NCI-H1417 (cell line): ENCODE results near the gene NXNL2.

Experiments used
- DNase-seq, 3 experiments: peaks; one replicate each; lab custom pipeline; 2025; lab: John Stamatoyannopoulos, UW

NXNL2 gene

DNA sequence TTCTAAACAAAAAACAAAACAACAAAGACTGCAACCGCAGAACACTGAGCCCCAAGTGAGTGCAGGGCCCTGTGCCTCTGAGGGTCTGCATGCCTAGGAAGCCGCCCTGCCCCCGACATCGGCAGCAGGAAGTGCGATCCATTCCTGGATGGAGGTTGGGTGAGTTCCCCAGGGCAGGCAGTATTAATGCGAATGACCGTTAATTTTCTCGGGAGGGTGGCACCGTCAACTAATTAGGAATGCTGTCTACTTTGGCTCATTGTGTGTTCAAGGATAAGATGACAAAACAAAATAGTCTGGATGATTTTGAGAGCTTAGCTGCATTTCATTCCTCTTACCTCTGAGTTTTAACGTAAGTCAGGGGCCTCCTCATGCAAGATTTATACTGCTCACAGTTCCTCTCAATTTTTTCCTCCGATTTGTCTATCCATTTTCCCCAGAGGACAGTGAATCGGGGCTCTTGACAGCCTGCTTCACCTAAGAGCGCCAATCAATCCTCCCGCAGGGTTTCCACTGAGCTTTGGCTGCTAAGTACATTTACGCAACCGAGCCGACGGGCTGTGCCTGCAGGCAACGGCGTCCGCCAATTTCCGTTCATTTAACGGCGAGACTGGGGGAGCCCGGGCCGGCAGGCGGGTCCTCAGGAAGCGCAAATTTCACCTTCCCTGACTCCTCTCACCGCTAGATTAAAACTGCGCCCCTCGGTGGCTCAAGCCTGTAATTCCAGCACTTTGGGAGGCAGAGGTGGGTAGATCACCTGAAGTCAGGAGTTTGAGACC, 2.9 kb upstream of the NXNL2 start:
- DNase-seq: peak in 1 of 3 experiments; percentile 54

DNA sequence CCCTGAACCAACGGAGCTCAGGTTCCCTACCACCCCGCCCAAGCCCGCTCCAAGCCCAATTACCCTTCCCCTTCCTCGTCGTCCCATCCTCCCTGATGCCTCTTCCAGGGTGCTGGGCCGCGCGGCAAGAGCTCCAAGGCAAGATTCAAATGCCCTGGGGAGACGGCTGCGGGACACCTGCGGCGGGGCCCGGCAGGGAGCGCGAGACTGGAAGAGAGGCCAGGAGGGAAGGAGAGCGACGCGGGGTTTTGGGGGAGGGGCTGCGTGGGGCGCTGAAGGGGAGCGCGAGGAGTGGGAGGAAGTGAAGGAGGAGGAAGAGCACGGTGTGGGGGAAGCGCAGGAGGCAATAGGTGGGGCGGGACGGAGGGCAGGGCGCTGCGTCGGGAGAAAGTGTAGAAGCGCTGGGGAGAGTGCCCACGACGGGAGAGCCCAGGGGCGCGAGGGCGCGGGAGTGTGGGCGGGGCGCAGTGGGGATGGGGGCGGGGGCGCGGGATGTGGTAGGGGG, 975 bp upstream of the NXNL2 start:
- no peak for DNase-seq

DNA sequence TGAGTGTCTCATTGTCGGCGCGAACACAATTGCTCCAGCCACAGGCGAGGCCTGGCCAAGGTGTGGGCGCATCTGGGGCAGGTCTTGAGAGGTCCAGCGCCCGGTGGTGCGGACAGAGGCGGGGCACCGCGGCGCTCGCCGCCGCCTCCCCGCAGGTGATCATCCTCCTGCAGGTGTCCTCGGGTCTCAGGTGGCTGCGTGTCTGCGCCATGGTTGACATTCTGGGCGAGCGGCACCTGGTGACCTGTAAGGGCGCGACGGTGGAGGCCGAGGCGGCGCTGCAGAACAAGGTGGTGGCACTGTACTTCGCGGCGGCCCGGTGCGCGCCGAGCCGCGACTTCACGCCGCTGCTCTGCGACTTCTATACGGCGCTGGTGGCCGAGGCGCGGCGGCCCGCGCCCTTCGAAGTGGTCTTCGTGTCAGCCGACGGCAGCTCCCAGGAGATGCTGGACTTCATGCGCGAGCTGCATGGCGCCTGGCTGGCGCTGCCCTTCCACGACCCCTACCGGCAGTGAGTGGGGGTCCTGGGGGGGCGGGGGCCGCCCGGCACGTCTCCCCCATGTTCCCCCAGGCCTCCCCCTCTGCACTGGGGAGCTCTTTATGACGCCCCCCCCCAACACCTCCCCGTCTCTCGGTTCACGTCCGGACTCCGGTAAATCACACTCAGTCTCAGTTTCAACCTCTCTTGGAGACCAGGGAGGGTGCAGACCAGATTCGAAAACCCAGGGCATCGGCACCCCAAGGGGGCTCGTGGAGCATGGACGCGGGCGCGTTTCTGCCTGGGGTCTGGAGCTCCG, 446 bp downstream of the NXNL2 start:
- DNase-seq: peak in 2 of 3 experiments; percentile 40 to 55

DNA sequence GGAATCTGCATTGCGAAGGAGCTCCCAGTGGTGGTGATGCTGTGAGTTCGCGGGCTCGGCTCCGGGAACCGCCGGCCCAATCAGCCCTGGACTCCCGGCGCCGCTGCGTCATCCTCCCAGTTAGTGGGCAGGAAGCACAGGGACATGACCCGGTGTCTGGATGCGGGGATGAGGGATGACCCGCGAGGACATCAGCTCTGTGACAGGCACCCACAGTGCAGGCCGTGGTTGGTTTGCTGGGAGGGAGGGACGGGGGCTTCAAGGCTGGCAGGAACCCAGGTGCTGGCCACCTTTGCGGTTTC, 996 bp downstream of the NXNL2 start:
- DNase-seq: no peak

DNA sequence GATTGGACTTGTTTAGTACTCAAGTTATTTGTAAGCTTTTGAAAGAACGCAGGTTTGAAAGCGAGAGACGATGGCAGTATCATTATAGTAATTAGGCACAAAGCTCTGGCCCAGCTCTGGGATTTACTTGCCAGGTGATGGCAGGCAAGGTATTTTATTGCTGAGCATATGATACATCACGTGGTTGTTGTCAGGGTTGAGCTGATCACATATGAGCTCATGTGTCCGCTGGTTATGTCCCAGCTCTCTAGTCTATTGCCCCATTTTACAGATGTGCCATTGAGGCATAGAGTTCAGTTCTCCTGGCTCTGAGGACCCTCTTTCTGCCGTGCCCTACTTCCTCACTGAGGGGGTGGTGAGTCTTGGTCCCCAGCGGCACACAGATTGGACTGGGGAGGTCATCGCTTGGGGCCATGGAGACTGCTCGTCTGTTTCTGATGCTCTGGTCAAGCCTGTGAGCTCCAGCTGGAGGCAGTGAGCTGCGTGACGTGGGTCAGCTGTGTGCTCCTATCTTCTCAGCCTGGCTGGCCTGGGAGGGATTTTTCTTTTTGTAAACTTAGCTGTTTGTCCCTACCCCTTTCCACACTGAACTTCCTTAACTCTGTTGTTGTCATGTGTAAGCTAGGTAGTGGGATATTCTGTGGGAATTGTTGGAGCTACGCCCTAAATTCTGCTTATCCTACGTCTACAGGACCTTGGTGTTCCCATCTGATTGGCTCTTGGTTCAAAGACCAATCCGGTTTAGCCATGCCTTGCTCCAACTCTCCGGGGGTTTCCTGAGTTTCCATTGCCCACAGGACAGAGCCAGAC, 2.2 kb downstream of the NXNL2 start:
- peak in 1 of 3 experiments; percentile 7 for DNase-seq

DNA sequence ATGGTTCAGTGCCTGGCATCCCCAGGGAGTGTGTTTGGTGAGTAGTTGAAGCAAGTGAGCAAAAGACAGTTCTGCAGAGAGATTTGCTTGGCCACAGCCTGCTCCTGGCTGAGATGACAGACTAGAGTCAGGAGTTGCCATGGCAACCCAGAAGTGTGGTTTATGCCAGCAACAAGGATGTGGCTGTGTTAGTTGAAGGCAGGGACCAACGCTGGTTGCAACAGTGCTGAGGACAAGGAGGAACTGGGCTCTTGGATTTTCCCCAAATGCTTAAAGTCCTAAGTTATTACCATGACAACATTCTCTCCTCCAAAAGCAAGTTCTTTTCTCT, 2.7 kb downstream of the NXNL2 start:
- peak in 1 of 3 experiments; percentile 55 for DNase-seq

DNA sequence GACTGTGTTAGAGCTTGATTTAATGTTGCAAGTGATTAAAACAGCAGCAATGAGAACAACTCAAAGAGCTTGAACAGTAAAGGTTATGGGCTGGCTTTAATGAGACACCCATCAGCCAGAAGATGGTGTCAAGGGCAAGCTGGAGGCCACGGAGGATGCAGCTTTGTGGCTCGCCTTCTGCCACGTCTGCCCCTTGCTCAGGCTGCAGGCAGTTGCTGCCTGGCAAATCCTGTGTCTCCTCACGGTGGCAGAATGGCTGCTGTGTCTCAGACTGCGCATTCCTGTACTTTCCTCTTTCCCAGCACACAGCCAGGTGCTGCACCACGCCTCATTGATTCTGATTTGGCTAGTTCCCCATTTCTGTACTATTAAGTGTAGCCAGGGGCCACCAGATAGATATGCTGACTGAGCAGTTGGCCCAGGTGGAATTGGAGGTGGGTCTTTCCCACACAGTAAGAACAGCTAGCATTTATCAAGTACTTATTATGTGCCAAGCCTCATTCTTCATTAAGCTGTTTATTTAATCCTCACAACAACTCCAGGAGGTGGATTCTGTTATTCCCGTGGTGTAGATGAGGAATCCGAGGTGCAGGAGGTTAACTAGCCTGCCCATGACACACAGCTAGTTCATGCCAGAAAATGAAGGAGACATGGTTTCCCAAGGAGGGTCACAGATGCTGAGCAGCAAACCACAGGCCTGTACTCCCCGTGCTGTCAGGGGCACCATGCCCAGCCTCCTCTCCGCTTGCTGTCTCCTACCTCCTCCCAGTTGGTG, 3.5 kb downstream of the NXNL2 start:
- DNase-seq: no peak

DNA sequence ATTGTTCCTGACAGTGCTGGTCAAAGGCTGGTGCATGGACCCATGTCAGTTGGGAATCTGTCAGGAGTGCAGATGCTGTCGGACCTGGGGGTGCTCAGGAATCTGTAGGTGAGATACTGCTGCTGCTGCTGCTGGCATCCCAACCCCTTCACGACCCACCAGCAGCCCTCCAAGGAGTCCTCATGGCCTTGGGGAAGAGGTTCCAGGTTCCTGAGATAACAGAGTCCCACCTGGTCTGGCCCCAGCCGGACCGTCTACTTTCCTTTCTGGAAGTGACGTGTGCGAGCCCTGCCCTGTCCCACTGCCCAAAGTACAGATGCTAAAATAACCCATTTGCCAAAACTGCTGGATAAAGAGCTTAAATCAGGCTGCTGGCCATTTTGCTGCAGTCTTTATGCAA, 4.3 kb downstream of the NXNL2 start:
- DNase-seq: no peak

DNA sequence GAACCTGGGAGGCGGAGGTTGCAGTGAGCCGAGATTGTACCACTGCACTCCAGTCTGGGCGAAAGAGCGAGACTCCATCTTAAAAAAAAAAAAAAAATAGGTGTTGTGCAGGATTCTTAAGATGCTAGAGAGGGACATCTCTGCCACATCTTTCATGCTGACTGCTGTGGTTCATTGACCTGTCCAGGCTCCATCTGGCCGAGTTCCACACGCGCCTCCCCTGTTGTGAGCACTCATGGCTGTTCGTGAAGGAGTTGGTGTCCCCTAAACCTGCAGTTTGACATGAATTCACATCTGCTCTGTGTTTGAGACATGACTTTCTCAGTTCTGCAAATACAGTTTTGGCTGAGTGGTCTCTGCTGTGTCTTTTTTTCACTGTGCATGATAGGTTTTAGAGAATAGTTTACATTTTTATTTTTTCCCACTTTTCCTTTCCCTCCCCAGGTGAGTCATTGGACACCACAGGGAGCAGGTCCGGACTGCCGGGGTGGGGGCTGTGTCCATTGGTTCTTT, 5.3 kb downstream of the NXNL2 start:
- DNase-seq: no peak

DNA sequence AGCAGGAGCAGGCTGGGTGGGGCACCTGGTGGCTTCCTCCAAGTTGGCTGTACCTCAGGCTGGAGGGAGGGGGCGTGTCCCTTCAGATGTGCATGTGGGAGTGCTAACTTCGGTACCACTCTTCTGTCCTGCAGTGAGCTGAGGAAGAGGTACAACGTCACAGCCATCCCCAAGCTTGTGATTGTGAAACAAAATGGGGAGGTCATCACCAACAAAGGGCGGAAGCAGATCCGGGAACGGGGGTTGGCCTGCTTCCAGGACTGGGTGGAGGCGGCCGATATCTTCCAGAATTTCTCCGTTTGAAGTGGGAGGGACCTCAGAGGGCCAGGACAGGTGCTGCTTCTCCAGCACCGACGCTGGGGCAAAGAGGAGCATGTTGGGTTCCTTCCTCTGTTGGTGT, 9.3 kb downstream of the NXNL2 start:
- no peak for DNase-seq

DNA sequence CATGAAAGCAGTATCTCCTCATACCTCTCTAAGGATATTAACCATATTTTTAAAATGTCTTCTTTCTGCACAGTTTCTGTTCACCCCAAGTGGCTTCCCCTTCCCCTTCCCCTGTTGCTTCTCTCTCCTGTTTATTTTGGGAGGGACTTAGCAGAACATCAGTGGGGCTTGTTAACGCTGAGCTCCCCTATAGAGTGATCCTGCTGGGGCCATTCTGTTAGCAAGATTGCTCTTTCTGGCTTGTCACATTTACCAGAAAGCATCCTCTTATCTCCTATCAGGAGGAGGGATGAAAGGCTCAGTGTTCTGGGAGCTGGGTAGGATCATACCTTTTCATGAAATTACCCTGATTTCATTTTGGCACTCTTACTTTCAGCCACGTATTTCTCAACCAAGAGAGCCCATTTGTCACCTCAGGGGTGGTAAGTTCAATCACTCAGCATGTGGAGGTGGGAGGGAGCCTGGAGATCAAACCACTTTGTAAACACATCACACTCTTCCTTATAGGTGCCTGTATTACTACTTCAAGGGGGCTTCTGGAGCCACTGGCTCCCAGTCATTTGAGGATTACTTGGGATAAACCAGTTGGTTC, 16.7 kb downstream of the NXNL2 start:
- no peak for DNase-seq

DNA sequence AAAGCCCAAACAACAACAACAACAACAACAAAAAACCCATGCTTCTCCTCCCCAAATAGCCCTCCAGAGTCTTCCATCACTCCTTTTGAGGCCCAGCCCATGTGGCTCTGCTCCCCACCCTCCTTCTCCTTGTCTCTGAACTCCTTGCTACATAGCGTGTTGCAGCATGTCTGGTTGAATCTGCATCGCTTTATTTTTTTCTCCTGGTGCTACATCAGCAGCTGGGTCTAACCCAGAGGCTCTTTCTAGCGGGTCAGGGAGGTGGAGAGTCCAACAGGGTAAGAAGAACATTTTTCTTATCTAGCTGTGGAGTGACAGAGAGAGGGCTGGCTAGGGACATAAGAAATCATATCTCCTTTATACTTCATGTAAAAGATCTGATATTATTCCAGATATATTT, 18.4 kb downstream of the NXNL2 start:
- no peak for DNase-seq

DNA sequence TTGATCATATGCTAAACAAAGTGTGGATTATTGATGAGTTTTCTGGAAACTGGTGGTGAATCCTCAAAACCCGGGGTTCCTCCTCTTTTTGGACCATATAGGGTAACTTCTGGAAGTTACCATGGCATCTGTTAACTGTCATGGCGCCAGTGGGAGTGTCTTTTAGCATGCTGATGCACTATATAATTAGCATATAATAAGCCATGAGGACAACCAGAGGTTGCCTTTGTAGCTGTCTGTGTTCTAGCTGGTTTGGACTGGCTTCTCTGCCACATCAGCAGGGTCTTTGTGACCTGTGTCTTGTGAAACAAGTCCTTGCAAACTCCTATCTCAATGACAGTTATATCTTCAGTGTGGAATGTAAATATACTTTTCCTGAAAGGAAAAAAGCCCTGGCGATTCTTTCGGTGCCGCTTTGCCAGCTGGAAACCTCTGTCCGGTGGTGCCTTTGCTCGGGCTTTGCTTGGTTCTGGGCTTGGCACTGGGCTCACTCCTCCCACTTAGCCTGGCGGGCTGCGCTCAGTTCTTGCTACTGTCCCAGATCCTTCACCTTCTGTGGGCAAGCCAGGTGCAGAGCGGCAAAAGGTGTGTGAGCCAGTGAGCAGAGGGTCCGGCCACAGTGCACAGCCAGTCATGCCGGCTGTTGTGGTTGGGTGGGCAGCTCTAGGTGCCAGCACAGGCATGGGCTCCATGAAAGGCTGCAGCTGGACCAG, 20.4 kb downstream of the NXNL2 start:
- DNase-seq: no peak

DNA sequence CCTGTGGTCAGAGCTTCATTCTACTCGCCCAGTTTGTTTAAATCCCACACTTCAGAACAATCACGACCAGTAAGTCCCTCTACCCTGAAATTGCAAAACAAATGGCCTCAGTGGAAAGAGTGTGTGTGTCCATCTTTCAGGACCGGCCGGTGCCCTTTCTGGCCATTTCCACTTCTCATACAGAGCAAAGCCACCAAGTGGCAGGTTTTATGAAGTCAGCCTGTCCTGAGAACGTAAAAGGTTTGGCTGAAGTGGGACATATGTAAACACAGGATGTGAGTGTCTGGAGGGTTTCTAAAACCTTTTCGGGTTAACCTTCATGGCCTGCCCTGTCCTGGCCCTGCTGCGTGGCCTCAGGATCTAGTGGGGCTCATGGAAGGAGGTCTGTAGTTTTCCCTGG, 24.7 kb downstream of the NXNL2 start:
- DNase-seq: no peak

DNA sequence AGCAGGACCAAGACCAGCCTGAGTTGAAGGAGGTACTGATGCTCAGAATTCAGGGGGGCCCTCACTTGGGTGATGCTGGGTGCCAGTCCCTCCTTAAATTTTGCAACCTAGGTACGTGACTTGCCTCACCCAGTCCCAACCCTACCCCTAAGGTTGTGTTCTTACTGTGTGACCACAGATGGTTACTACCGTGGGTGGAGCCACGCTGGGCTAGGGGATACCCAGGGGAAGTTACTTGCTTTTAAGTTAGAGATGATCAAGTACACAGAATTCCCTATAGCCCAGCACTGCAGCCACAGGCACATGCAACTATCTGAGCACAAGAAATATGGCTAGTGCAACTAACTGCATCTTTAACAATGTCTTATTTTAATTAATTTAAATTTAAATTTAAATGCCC, 32.9 kb downstream of the NXNL2 start:
- DNase-seq: no peak

DNA sequence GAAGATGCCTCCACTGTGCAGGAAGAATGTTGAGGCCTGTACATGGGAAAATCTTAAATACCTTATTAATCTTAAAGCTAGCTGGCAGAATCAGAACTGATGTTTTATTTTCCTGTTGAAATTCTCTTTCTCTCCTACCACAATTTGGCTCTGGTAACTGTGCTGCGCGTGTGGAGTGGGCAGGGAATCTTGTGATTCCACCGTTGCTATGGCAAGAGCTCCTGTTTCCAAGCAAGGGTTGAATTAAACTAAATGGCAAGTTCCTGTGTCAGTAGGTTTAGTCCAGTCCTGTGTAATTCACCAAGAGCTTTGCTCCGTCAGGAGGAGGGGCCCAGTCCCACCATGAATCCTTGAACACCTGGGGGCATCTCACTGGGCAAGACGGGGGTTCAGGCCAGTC, 36.4 kb downstream of the NXNL2 start:
- peak in 1 of 3 experiments; percentile 8 for DNase-seq

DNA sequence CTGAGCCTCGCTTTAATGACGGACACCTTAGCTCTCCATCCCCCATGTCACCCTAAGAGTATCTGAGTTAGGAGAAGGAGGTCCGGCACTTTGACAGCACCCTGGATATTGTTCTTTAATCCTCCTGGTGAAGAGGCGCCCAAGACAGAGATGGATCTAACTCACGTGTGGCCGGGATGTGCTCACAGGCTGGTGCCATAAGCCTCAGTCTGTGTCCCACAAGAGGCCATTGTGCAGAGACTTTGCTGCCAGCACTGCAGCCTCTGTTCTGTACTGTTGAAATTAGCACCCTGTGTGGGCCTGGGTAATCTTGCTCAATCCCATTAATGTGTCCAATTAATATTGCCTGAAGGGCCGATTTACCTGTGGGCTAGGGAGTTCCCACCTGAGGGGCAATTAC, 37.7 kb downstream of the NXNL2 start:
- DNase-seq: no peak

DNA sequence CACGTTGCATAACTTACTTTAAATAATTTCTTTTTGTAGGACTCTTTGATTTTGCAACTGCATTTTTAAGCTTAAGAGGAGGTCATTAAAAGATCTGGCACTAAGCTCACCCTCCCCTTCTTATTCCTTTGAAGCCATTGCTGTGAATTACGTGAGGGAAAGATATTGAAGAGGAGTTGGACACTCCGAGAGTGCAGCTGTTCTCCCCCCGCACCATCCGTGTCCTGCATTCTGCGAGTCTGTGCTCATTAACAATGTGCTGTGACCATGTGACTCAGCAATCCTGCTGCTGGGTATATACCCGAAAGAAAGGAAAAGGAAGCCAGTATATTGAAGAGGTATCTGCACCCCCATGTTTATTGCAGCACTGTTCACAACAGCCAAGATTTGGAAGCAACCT, 40.0 kb downstream of the NXNL2 start:
- DNase-seq: no peak

DNA sequence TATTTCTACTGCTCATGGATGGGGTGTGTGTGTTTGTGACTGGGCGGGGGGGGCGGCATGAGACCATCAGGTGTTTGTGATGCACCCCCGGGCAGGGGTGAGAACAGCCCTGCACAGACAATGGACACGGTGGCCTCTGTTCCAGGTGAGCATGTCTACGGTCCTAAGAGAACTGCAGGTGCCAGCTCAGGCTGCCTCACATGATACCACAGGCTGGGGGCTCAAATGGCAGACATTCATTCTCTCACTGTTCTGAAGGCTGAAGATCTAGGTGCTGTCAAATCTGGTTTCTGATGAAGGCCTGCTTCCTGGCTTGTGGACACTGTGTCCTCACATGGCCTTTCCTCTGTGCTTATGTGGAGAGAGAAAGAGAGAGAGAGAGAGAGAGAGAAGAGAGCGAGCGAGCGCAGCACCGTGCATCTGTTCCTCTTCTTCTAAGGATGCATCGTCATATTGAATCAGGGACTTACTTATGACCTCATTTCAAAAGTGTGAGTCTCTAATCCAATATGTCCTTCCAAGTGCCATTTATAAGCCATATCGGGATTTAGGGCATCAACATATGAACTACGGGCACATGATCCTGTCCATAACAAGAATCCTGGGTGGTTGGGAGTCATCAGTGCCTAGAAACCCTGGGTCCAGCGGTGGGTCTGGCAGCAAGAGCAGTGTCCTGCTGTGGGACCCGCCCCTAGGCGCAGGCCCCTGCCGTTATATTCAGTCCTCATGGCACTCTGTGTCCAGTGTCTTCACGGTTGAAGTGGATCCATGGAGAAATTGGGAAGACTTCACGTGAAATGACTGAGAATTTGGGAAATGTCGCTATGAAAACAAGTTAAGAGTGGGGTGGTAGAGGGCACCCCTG, 42.5 kb downstream of the NXNL2 start:
- DNase-seq: no peak
